HG03175 (cell line): ENCODE measurements around the gene SERPINA9.
"Not testable (repeated sequence)": the region's sequence is repeated elsewhere in the genome, so short reads cannot be mapped to it uniquely, and the experiment has no call there.

Source experiments
- ATAC-seq: cut with Tn5 transposase; IDR thresholded peaks from one replicate; pipeline ENCODE4 v1.9.1; 2021; ENCODE audit warnings: mild to moderate bottlenecking, moderate library complexity; ENCODE audit not compliant: unreplicated experiment

SERPINA9 gene

GRCh38 chr14:94476023-94476422 lies at the start of gene SERPINA9:
Gene SERPINA9, minus strand, starts transcription at chr14:94476197. Its CDS starts 6,357 bp downstream, at chr14:94469840.
- ATAC-seq, result no peak

GRCh38 chr14:94524093-94524492 lies 48.1 kb upstream of the SERPINA9 start:
- ATAC-seq, result no peak

- no peak for ATAC-seq
Measured at GRCh38 chr14:94523265-94523664, 47.3 kb upstream of the SERPINA9 start.

GRCh38 chr14:94522115-94522724 lies 46.2 kb upstream of the SERPINA9 start:
- no peak for ATAC-seq

GRCh38 chr14:94521375-94522114 lies 45.5 kb upstream of the SERPINA9 start:
- no peak for ATAC-seq

- no peak for ATAC-seq
Measured at GRCh38 chr14:94517641-94518257, 41.8 kb upstream of the SERPINA9 start.

- ATAC-seq, result no peak
Measured at GRCh38 chr14:94517248-94517640, 41.2 kb upstream of the SERPINA9 start.

GRCh38 chr14:94515856-94516255 lies 39.9 kb upstream of the SERPINA9 start:
- no peak for ATAC-seq

GRCh38 chr14:94515426-94515825 lies 39.4 kb upstream of the SERPINA9 start:
- ATAC-seq, result no peak

- no peak for ATAC-seq
Measured at GRCh38 chr14:94514351-94514750, 38.4 kb upstream of the SERPINA9 start.

GRCh38 chr14:94510481-94510880 lies 34.5 kb upstream of the SERPINA9 start:
- ATAC-seq, result not testable (repeated sequence)

- no peak for ATAC-seq
Measured at GRCh38 chr14:94509356-94509755, 33.4 kb upstream of the SERPINA9 start, which contains the start of gene SERPINA12. Gene SERPINA12, minus strand, starts transcription at chr14:94509469. Its CDS starts 11,072 bp downstream, at chr14:94498397.

- ATAC-seq, result no peak
Measured at GRCh38 chr14:94505641-94506040, 29.6 kb upstream of the SERPINA9 start.

- ATAC-seq, result no peak
Measured at GRCh38 chr14:94505206-94505605, 29.2 kb upstream of the SERPINA9 start.

- ATAC-seq, result no peak
Measured at GRCh38 chr14:94501588-94502516, 25.9 kb upstream of the SERPINA9 start.

- ATAC-seq, result no peak
Measured at GRCh38 chr14:94500264-94500663, 24.3 kb upstream of the SERPINA9 start.

GRCh38 chr14:94499673-94500072 lies 23.7 kb upstream of the SERPINA9 start:
- ATAC-seq, result no peak

- ATAC-seq, result no peak
Measured at GRCh38 chr14:94498215-94498614, 22.2 kb upstream of the SERPINA9 start.

- ATAC-seq, result no peak
Measured at GRCh38 chr14:94494085-94494484, 18.1 kb upstream of the SERPINA9 start.

GRCh38 chr14:94491511-94491910 lies 15.5 kb upstream of the SERPINA9 start:
- no peak for ATAC-seq

GRCh38 chr14:94489336-94489735 lies 13.3 kb upstream of the SERPINA9 start:
- no peak for ATAC-seq
